ENCODE results near the gene HDGFL1. TPM values are rescaled to one million over a fixed set of nuclear protein-coding genes. Genes with fewer than 3 reads are reported as not detected.

HDGFL1 gene
- total and polyA plus RNA-seq, 2 donors: under 0.01 TPM; not detected in 1

- Histone ChIP-seq H3K4me3 (ENCODE audit: low read length in 2 of 2) (no peak overlapping the region), H3K4me1 (ENCODE audit: control insufficient read depth in 2 of 2, insufficient read depth in 2 of 2, low read length in 2 of 2) (no peaks in the 10 kb centered on the region)
- 96% methylated on average over 2 of the region's 2 CpGs for WGBS
Measured at GRCh38 chr6:22550971-22551670, 18.2 kb upstream of the HDGFL1 start.

GRCh38 chr6:22556266-22556665 is 13.1 kb upstream of the HDGFL1 start:
- 97% methylated on average over 2 of the region's 2 CpGs for WGBS

More at GRCh38 chr6:22550971-22551670, 18.2 kb upstream of the HDGFL1 start:
- Histone ChIP-seq H3K36me3 (ENCODE audit: control insufficient read depth in 2 of 2, insufficient read depth in 2 of 2, low read length in 1 of 2) (no peaks in the 10 kb centered on the region), H3K9me3 (ENCODE audit: control insufficient read depth in 2 of 2, insufficient read depth in 1 of 2, low read length in 1 of 2) (no peaks in the 10 kb centered on the region), H3K27ac (ENCODE audit: low read depth in 1 of 2, low read length in 1 of 2) (no peak overlapping the region), H3K27me3 (ENCODE audit: control insufficient read depth in 2 of 2, insufficient read depth in 1 of 2, low read length in 1 of 2) (no peaks in the 10 kb centered on the region)
- DNase-seq (ENCODE audit: low read depth in 6 of 9, low spot score in 9 of 9): no peak

GRCh38 chr6:22557007-22557406 is 12.4 kb upstream of the HDGFL1 start:
- Histone ChIP-seq H3K4me1 (ENCODE audit: control insufficient read depth in 2 of 2, insufficient read depth in 2 of 2, low read length in 2 of 2) (no peaks in the 10 kb centered on the region), H3K27me3 (ENCODE audit: control insufficient read depth in 2 of 2, insufficient read depth in 1 of 2, low read length in 1 of 2) (no peaks in the 10 kb centered on the region), H3K4me3 (ENCODE audit: low read length in 2 of 2) (no peak overlapping the region), H3K36me3 (ENCODE audit: control insufficient read depth in 2 of 2, insufficient read depth in 2 of 2, low read length in 1 of 2) (no peaks in the 10 kb centered on the region), H3K27ac (ENCODE audit: low read depth in 1 of 2, low read length in 1 of 2) (no peak overlapping the region), H3K9me3 (ENCODE audit: control insufficient read depth in 2 of 2, insufficient read depth in 1 of 2, low read length in 1 of 2) (no peaks in the 10 kb centered on the region)
- no peak for DNase-seq (ENCODE audit: low read depth in 6 of 9, low spot score in 9 of 9)
- WGBS: 96% methylated on average over 6 of the region's 6 CpGs

More at GRCh38 chr6:22556266-22556665, 13.1 kb upstream of the HDGFL1 start:
- Histone ChIP-seq H3K4me1 (ENCODE audit: control insufficient read depth in 2 of 2, insufficient read depth in 2 of 2, low read length in 2 of 2) (no peaks in the 10 kb centered on the region), H3K27ac (ENCODE audit: low read depth in 1 of 2, low read length in 1 of 2) (no peak overlapping the region), H3K9me3 (ENCODE audit: control insufficient read depth in 2 of 2, insufficient read depth in 1 of 2, low read length in 1 of 2) (no peaks in the 10 kb centered on the region), H3K27me3 (ENCODE audit: control insufficient read depth in 2 of 2, insufficient read depth in 1 of 2, low read length in 1 of 2) (no peaks in the 10 kb centered on the region), H3K4me3 (ENCODE audit: low read length in 2 of 2) (no peak overlapping the region), H3K36me3 (ENCODE audit: control insufficient read depth in 2 of 2, insufficient read depth in 2 of 2, low read length in 1 of 2) (no peaks in the 10 kb centered on the region)
- DNase-seq (ENCODE audit: low read depth in 6 of 9, low spot score in 9 of 9): no peak

GRCh38 chr6:22558288-22558882 is 11.0 kb upstream of the HDGFL1 start:
- Histone ChIP-seq H3K9me3 (ENCODE audit: control insufficient read depth in 2 of 2, insufficient read depth in 1 of 2, low read length in 1 of 2) (no peaks in the 10 kb centered on the region), H3K27me3 (ENCODE audit: control insufficient read depth in 2 of 2, insufficient read depth in 1 of 2, low read length in 1 of 2) (no peaks in the 10 kb centered on the region), H3K27ac (ENCODE audit: low read depth in 1 of 2, low read length in 1 of 2) (no peak overlapping the region), H3K4me3 (ENCODE audit: low read length in 2 of 2) (no peak overlapping the region), H3K4me1 (ENCODE audit: control insufficient read depth in 2 of 2, insufficient read depth in 2 of 2, low read length in 2 of 2) (no peaks in the 10 kb centered on the region), H3K36me3 (ENCODE audit: control insufficient read depth in 2 of 2, insufficient read depth in 2 of 2, low read length in 1 of 2) (no peaks in the 10 kb centered on the region)
- no peak for DNase-seq (ENCODE audit: low read depth in 6 of 9, low spot score in 9 of 9)
- 96% methylated on average over 1 of the region's 1 CpG for WGBS

- WGBS: 97% methylated on average over 6 of the region's 6 CpGs
- DNase-seq (ENCODE audit: low read depth in 6 of 9, low spot score in 9 of 9): no peak
- H3K27me3 ChIP-seq (ENCODE audit: control insufficient read depth in 2 of 2, insufficient read depth in 1 of 2, low read length in 1 of 2): no peaks in the 10 kb centered on the region
- H3K9me3 ChIP-seq (ENCODE audit: control insufficient read depth in 2 of 2, insufficient read depth in 1 of 2, low read length in 1 of 2): peaks cover 0 to 15% of the 10 kb centered on the region in 2 donors
- no peak overlapping the region for H3K4me3 ChIP-seq (ENCODE audit: low read length in 2 of 2)
- H3K27ac ChIP-seq (ENCODE audit: low read depth in 1 of 2, low read length in 1 of 2): no peak overlapping the region
- no peaks in the 10 kb centered on the region for H3K36me3 ChIP-seq (ENCODE audit: control insufficient read depth in 2 of 2, insufficient read depth in 2 of 2, low read length in 1 of 2)
- H3K4me1 ChIP-seq (ENCODE audit: control insufficient read depth in 2 of 2, insufficient read depth in 2 of 2, low read length in 2 of 2): no peaks in the 10 kb centered on the region
Measured at GRCh38 chr6:22568854-22569253, 512 bp upstream of the HDGFL1 start.

- H3K27ac ChIP-seq (ENCODE audit: low read depth in 1 of 2, low read length in 1 of 2): no peak overlapping the region
- peaks cover 0 to 15% of the 10 kb centered on the region in 2 donors for H3K9me3 ChIP-seq (ENCODE audit: control insufficient read depth in 2 of 2, insufficient read depth in 1 of 2, low read length in 1 of 2)
- H3K36me3 ChIP-seq (ENCODE audit: control insufficient read depth in 2 of 2, insufficient read depth in 2 of 2, low read length in 1 of 2): no peaks in the 10 kb centered on the region
- H3K4me3 ChIP-seq (ENCODE audit: low read length in 2 of 2): no peak overlapping the region
- 94% methylated on average over 26 of the region's 26 CpGs for WGBS
- H3K27me3 ChIP-seq (ENCODE audit: control insufficient read depth in 2 of 2, insufficient read depth in 1 of 2, low read length in 1 of 2): no peaks in the 10 kb centered on the region
- no peak for DNase-seq (ENCODE audit: low read depth in 6 of 9, low spot score in 9 of 9)
- no peaks in the 10 kb centered on the region for H3K4me1 ChIP-seq (ENCODE audit: control insufficient read depth in 2 of 2, insufficient read depth in 2 of 2, low read length in 2 of 2)
Measured at GRCh38 chr6:22570185-22570551, 802 bp downstream of the HDGFL1 start.

- WGBS: 98% methylated on average over 2 of the region's 2 CpGs
- no peak overlapping the region for H3K27ac ChIP-seq (ENCODE audit: low read depth in 1 of 2, low read length in 1 of 2)
- H3K4me1 ChIP-seq (ENCODE audit: control insufficient read depth in 2 of 2, insufficient read depth in 2 of 2, low read length in 2 of 2): no peaks in the 10 kb centered on the region
- no peaks in the 10 kb centered on the region for H3K36me3 ChIP-seq (ENCODE audit: control insufficient read depth in 2 of 2, insufficient read depth in 2 of 2, low read length in 1 of 2)
- no peaks in the 10 kb centered on the region for H3K27me3 ChIP-seq (ENCODE audit: control insufficient read depth in 2 of 2, insufficient read depth in 1 of 2, low read length in 1 of 2)
- DNase-seq (ENCODE audit: low read depth in 6 of 9, low spot score in 9 of 9): no peak
- peaks cover 0 to 2% of the 10 kb centered on the region in 2 donors for H3K9me3 ChIP-seq (ENCODE audit: control insufficient read depth in 2 of 2, insufficient read depth in 1 of 2, low read length in 1 of 2)
- no peak overlapping the region for H3K4me3 ChIP-seq (ENCODE audit: low read length in 2 of 2)
Measured at GRCh38 chr6:22575190-22575589, 5.8 kb downstream of the HDGFL1 start.

GRCh38 chr6:22579439-22579838 is 10.1 kb downstream of the HDGFL1 start:
- no peak for DNase-seq (ENCODE audit: low read depth in 6 of 9, low spot score in 9 of 9)
- WGBS: 95% methylated on average over 5 of the region's 5 CpGs
- Histone ChIP-seq H3K4me3 (ENCODE audit: low read length in 2 of 2) (no peak overlapping the region), H3K36me3 (ENCODE audit: control insufficient read depth in 2 of 2, insufficient read depth in 2 of 2, low read length in 1 of 2) (no peaks in the 10 kb centered on the region), H3K27me3 (ENCODE audit: control insufficient read depth in 2 of 2, insufficient read depth in 1 of 2, low read length in 1 of 2) (no peaks in the 10 kb centered on the region), H3K27ac (ENCODE audit: low read depth in 1 of 2, low read length in 1 of 2) (no peak overlapping the region), H3K4me1 (ENCODE audit: control insufficient read depth in 2 of 2, insufficient read depth in 2 of 2, low read length in 2 of 2) (no peaks in the 10 kb centered on the region), H3K9me3 (ENCODE audit: control insufficient read depth in 2 of 2, insufficient read depth in 1 of 2, low read length in 1 of 2) (no peaks in the 10 kb centered on the region)

- no peak overlapping the region for H3K4me3 ChIP-seq (ENCODE audit: low read length in 2 of 2)
- WGBS: 98% methylated on average over 5 of the region's 5 CpGs
- H3K27ac ChIP-seq (ENCODE audit: low read depth in 1 of 2, low read length in 1 of 2): no peak overlapping the region
- H3K36me3 ChIP-seq (ENCODE audit: control insufficient read depth in 2 of 2, insufficient read depth in 2 of 2, low read length in 1 of 2): no peaks in the 10 kb centered on the region
- no peaks in the 10 kb centered on the region for H3K27me3 ChIP-seq (ENCODE audit: control insufficient read depth in 2 of 2, insufficient read depth in 1 of 2, low read length in 1 of 2)
- no peaks in the 10 kb centered on the region for H3K4me1 ChIP-seq (ENCODE audit: control insufficient read depth in 2 of 2, insufficient read depth in 2 of 2, low read length in 2 of 2)
- H3K9me3 ChIP-seq (ENCODE audit: control insufficient read depth in 2 of 2, insufficient read depth in 1 of 2, low read length in 1 of 2): no peaks in the 10 kb centered on the region
- DNase-seq (ENCODE audit: low read depth in 6 of 9, low spot score in 9 of 9): no peak
Measured at GRCh38 chr6:22580337-22580736, 11.0 kb downstream of the HDGFL1 start.

Data from thymus (tissue), 11 donors.